H9 (cell line): ENCODE measurements around the gene SLC9A7. TPM values are rescaled to one million over a fixed set of nuclear protein-coding genes. Genes with fewer than 3 reads are reported as not detected.

Experiments used
- DNase-seq: peaks from one replicate; pipeline ENCODE4 v3.0.0-alpha.2; 2017
- H2AFZ ChIP-seq: one replicate; pipeline ENCODE4 v1.6.1; 2013; ENCODE audit warnings: mild to moderate bottlenecking, low read length, control low read depth, moderate library complexity
- H2AK5ac ChIP-seq: 2 replicates; pipeline ENCODE4 v1.6.1; 2013; ENCODE audit warnings: low read length, control low read depth, mixed read lengths; ENCODE audit not compliant: insufficient read length
- H2BK120ac ChIP-seq: one replicate; pipeline ENCODE4 v1.6.1; 2013; ENCODE audit warnings: low read depth, mild to moderate bottlenecking, low read length, control low read depth, inconsistent platforms; ENCODE audit not compliant: poor library complexity, severe bottlenecking
- H2BK12ac ChIP-seq: 2 replicates; pipeline ENCODE4 v1.6.1; 2013; ENCODE audit warnings: low read length, control low read depth, mixed read lengths, low read depth; ENCODE audit not compliant: insufficient read length
- H2BK15ac ChIP-seq: 2 replicates; pipeline ENCODE4 v1.6.1; 2013; ENCODE audit warnings: low read depth, low read length, control low read depth
- H2BK20ac ChIP-seq: one replicate; pipeline ENCODE4 v1.6.1; 2013; ENCODE audit warnings: low read depth, mild to moderate bottlenecking, low read length, control low read depth, inconsistent platforms; ENCODE audit not compliant: poor library complexity, severe bottlenecking
- H2BK5ac ChIP-seq: 2 replicates; pipeline ENCODE4 v1.6.1; 2013; ENCODE audit warnings: low read length, control low read depth, mixed read lengths; ENCODE audit not compliant: insufficient read length
- H3K14ac ChIP-seq: 2 replicates; pipeline ENCODE4 v1.6.1; 2013; ENCODE audit warnings: low read length, control low read depth; ENCODE audit not compliant: insufficient read depth
- H3K18ac ChIP-seq: 2 replicates; pipeline ENCODE4 v1.6.1; 2013; ENCODE audit warnings: low read depth, mild to moderate bottlenecking, mixed read lengths, low read length, control low read depth; ENCODE audit not compliant: insufficient read length
- H3K23ac ChIP-seq: 2 replicates; pipeline ENCODE4 v1.6.1; 2013; ENCODE audit warnings: low read length, control low read depth, mixed read lengths, low read depth; ENCODE audit not compliant: insufficient read length
- H3K23me2 ChIP-seq: 2 replicates; pipeline ENCODE4 v1.6.1; 2013; ENCODE audit warnings: low read depth, mild to moderate bottlenecking, mixed read lengths, low read length, control low read depth; ENCODE audit not compliant: insufficient read length, poor library complexity, severe bottlenecking
- H3K27ac ChIP-seq: 2 replicates; pipeline ENCODE4 v1.5.1; 2013; ENCODE audit warnings: low read length, control low read depth, mixed read lengths, low read depth; ENCODE audit not compliant: insufficient read length
- H3K27me3 ChIP-seq: 2 replicates; pipeline ENCODE4 v1.6.1; 2013; ENCODE audit warnings: low read length, control low read depth, inconsistent platforms; ENCODE audit not compliant: insufficient read depth
- H3K4ac ChIP-seq: 2 replicates; pipeline ENCODE4 v1.6.1; 2013; ENCODE audit warnings: low read depth, mild to moderate bottlenecking, control low read depth, inconsistent platforms, low read length, moderate library complexity
- H3K4me1 ChIP-seq: 2 replicates; pipeline ENCODE4 v1.6.1; 2013; ENCODE audit warnings: low read length, control low read depth, inconsistent platforms; ENCODE audit not compliant: insufficient read depth
- H3K4me2 ChIP-seq: 2 replicates; pipeline ENCODE4 v1.6.1; 2013; ENCODE audit warnings: low read length, control low read depth, mixed read lengths; ENCODE audit not compliant: insufficient read length, insufficient read depth
- H3K56ac ChIP-seq: 2 replicates; pipeline ENCODE4 v1.6.1; 2013; ENCODE audit warnings: low read depth, mild to moderate bottlenecking, mixed read lengths, low read length, control low read depth; ENCODE audit not compliant: insufficient read length
- H3K79me1 ChIP-seq: 2 replicates; pipeline ENCODE4 v1.6.1; 2013; ENCODE audit warnings: low read depth, mild to moderate bottlenecking, moderate library complexity, low read length, control low read depth, inconsistent platforms; ENCODE audit not compliant: insufficient read depth, poor library complexity, severe bottlenecking
- H3K79me2 ChIP-seq: 2 replicates; pipeline ENCODE4 v1.6.1; 2013; ENCODE audit warnings: low read length, control low read depth, inconsistent platforms; ENCODE audit not compliant: insufficient read depth
- H3K9ac ChIP-seq: 2 replicates; pipeline ENCODE4 v1.6.1; 2013; ENCODE audit warnings: low read length, control low read depth, mixed read lengths; ENCODE audit not compliant: insufficient read length; ENCODE audit errors: extremely low read depth
- H3K9me3 ChIP-seq: one replicate; pipeline ENCODE4 v1.6.1; 2013; ENCODE audit warnings: low read depth, low read length, inconsistent platforms; ENCODE audit not compliant: control insufficient read depth
- H3T11ph ChIP-seq: one replicate; pipeline ENCODE4 v1.6.1; 2013; ENCODE audit warnings: mild to moderate bottlenecking, low read length, control low read depth, inconsistent platforms
- H4K20me1 ChIP-seq: one replicate; pipeline ENCODE4 v1.6.1; 2013; ENCODE audit not compliant: control insufficient read depth, insufficient read length, insufficient read depth
- H4K5ac ChIP-seq: 2 replicates; pipeline ENCODE4 v1.6.1; 2013; ENCODE audit warnings: low read depth, mild to moderate bottlenecking, mixed read lengths, low read length, control low read depth; ENCODE audit not compliant: insufficient read length
- H4K8ac ChIP-seq: replicated peaks from 2 replicates; pipeline ENCODE4 v1.6.1; 2013; ENCODE audit warnings: low read length, control low read depth, mixed read lengths, low read depth; ENCODE audit not compliant: insufficient read length
- H4K91ac ChIP-seq: 2 replicates; pipeline ENCODE4 v1.6.1; 2013; ENCODE audit warnings: low read depth, mild to moderate bottlenecking, moderate library complexity, mixed read lengths, low read length, control low read depth; ENCODE audit not compliant: insufficient read length
- H3K27ac Mint-ChIP-seq, 3 experiments: 2 replicates in 2 of 3; 3 replicates in 1 of 3; pipeline ENCODE4 v1.8.0; 2020 to 2021; ENCODE audit warnings: mixed read lengths in 3 of 3, mild to moderate bottlenecking in 1 of 3, moderate library complexity in 1 of 3
- H3K27me3 Mint-ChIP-seq: 2 replicates; pipeline ENCODE4 v1.8.0; 2021; ENCODE audit warnings: low read depth, mild to moderate bottlenecking, moderate library complexity, mixed read lengths
- H3K36me3 Mint-ChIP-seq, 3 experiments: 2 replicates in 2 of 3; 3 replicates in 1 of 3; pipeline ENCODE4 v1.8.0; 2020 to 2021; ENCODE audit warnings: low read depth in 3 of 3, mixed read lengths in 3 of 3; ENCODE audit not compliant: insufficient read depth in 1 of 3
- H3K4me1 Mint-ChIP-seq, 2 experiments: 2 replicates each; pipeline ENCODE4 v1.8.0; 2020; ENCODE audit warnings: mixed read lengths in 2 of 2
- H3K4me3 Mint-ChIP-seq, 2 experiments: 2 replicates in 1 of 2; 3 replicates in 1 of 2; pipeline ENCODE4 v1.8.0; 2020 to 2021; ENCODE audit warnings: mild to moderate bottlenecking in 2 of 2, mixed read lengths in 2 of 2, moderate library complexity in 1 of 2
- H3K9me3 Mint-ChIP-seq, 2 experiments: 2 replicates in 1 of 2; 3 replicates in 1 of 2; pipeline ENCODE4 v1.8.0; 2020; ENCODE audit warnings: mild to moderate bottlenecking in 2 of 2, mixed read lengths in 2 of 2, moderate library complexity in 1 of 2
- WGBS: extraction: QIAGEN DNeasy Blood & Tissue Kit; methylation state at CpG from one replicate; pipeline ENCODE4 v1.1.7; 2013; ENCODE audit warnings: missing lambda C conversion rate, low lambda C conversion rate, mixed read lengths; ENCODE audit not compliant: insufficient read length; ENCODE audit errors: extremely low coverage; 5-methylcytosine and 5-hydroxymethylcytosine counted together
- total RNA-seq: library from RNA; stranded (reverse); gene quantifications from 2 replicates; pipeline ENCODE4 v1.2.1, GENCODE V29; 2021
- TF ChIP-seq, protein P1 (sequence below): fragments of 200-600 bp; sonication (generic); conservative IDR thresholded peaks from 3 replicates; pipeline ENCODE4 v1.8.0; 2021; ENCODE audit warnings: antibody characterized with exemption, mild to moderate bottlenecking

SLC9A7 gene
- total RNA-seq, 1 experiment from 2014 or later, result 5.9 TPM

DNA sequence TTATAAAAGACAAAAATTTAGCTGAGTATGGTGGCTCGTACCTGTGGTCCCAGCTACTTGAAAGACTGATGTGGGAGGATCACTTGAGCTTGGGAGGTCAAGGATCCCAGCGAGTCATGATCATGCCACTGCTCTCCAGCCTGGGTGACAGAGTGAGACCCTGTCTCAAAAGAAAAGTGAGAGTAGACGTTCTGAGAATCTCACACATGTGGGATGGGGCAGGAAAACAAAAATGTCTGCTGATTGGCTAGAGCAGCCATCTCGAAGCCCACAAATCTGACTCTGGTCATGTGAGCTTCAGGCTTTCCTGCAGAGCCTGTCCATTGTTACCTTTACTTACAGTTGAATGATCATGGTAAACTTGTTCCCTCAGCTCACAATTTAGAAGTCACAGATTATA lies 23.1 kb upstream of the SLC9A7 start:
- Histone ChIP-seq H2BK12ac (no peak overlapping the region), H2BK5ac (no peak overlapping the region), H3K27me3 (no peaks in the 10 kb centered on the region), H4K20me1 (no peaks in the 10 kb centered on the region), H3K79me1 (no peaks in the 10 kb centered on the region), H2AK5ac (no peak overlapping the region), H2BK20ac (no peak overlapping the region), H3K14ac (no peak overlapping the region), H3K9ac (no peak overlapping the region), H2AFZ (no peak overlapping the region), H3K27ac (no peak overlapping the region), H3K18ac (no peak overlapping the region), H3K23me2 (no peaks in the 10 kb centered on the region), H3K23ac (no peak overlapping the region), H3K4me2 (no peak overlapping the region), H3K79me2 (no peaks in the 10 kb centered on the region), H4K5ac (no peak overlapping the region), H4K8ac (no peak overlapping the region), H3K4me1 (no peaks in the 10 kb centered on the region; the same call in 1 of the 2 replicates), H4K91ac (no peak overlapping the region), H3T11ph (no peak overlapping the region), H3K4ac (no peak overlapping the region), H2BK15ac (no peak overlapping the region), H2BK120ac (no peak overlapping the region), H3K9me3 (peaks cover 17% of the 10 kb centered on the region), H3K56ac (no peak overlapping the region)
- no peak overlapping the region for H3K4me3 Mint-ChIP-seq
- no peaks in the 10 kb centered on the region; a peak in 1 of 7 replicates for H3K36me3 Mint-ChIP-seq
- H3K9me3 Mint-ChIP-seq, result peaks cover 60 to 64% of the 10 kb centered on the region in 2 experiments
- TF ChIP-seq, protein P1, sequence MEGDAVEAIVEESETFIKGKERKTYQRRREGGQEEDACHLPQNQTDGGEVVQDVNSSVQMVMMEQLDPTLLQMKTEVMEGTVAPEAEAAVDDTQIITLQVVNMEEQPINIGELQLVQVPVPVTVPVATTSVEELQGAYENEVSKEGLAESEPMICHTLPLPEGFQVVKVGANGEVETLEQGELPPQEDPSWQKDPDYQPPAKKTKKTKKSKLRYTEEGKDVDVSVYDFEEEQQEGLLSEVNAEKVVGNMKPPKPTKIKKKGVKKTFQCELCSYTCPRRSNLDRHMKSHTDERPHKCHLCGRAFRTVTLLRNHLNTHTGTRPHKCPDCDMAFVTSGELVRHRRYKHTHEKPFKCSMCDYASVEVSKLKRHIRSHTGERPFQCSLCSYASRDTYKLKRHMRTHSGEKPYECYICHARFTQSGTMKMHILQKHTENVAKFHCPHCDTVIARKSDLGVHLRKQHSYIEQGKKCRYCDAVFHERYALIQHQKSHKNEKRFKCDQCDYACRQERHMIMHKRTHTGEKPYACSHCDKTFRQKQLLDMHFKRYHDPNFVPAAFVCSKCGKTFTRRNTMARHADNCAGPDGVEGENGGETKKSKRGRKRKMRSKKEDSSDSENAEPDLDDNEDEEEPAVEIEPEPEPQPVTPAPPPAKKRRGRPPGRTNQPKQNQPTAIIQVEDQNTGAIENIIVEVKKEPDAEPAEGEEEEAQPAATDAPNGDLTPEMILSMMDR, result no peak
- H3K27me3 Mint-ChIP-seq, result no peaks in the 10 kb centered on the region
- DNase-seq, result no peak
- H3K27ac Mint-ChIP-seq, result no peak overlapping the region
- peaks cover 7 to 9% of the 10 kb centered on the region in 2 experiments for H3K4me1 Mint-ChIP-seq
- WGBS, result no CpG with 5 or more reads among the region's 4 CpGs
